Lower leg skin (tissue), 4 donors: ENCODE measurements around the gene CCDC102A. TPM values are rescaled to one million over a fixed set of nuclear protein-coding genes. Genes with fewer than 3 reads are reported as not detected.

Experiments used
- DNase-seq, 2 donors: peaks; one replicate each; pipeline ENCODE4 v3.0.0-alpha.2; 2019; ENCODE audit warnings: low spot score in 2 of 2
- H3K4me3 ChIP-seq: fragments of 200-600 bp; sonication (generic); 2 replicates; pipeline ENCODE4 v1.5.1; 2017; ENCODE audit warnings: mild to moderate bottlenecking, low read depth; ENCODE audit not compliant: poor library complexity, severe bottlenecking
- POLR2A ChIP-seq, 2 donors: fragments of 450-650 bp; IDR thresholded peaks; one replicate each; pipeline ENCODE4 v1.6.1; 2016 to 2017; ENCODE audit warnings: antibody characterized with exemption in 2 of 2, mild to moderate bottlenecking in 1 of 2, moderate library complexity in 1 of 2
- WGBS, 2 donors: methylation state at CpG; one replicate each; pipeline ENCODE4 v1.1.5; 2018; 5-methylcytosine and 5-hydroxymethylcytosine counted together
- intact Hi-C: fragments of 100-400 bp; cut with DNase I; formaldehyde crosslinking; loops from one replicate; pipeline ENCODE4 v1.15.0; 2023; ENCODE audit warnings: low total_unique reads
- total RNA-seq, 4 donors: library from RNA; depleted of rRNA; stranded (reverse); fragments of >200 nt; gene quantifications; one replicate each; pipeline ENCODE4 v1.1.0, GENCODE V29; 2016
- TF ChIP-seq, protein P1 (sequence below), 3 donors: fragments of 450-650 bp; IDR thresholded peaks; one replicate each; pipeline ENCODE4 v1.5.1; 2016; ENCODE audit warnings: antibody characterized with exemption in 3 of 3, mild to moderate bottlenecking in 3 of 3, moderate library complexity in 2 of 3

CCDC102A gene
- total RNA-seq, 4 donors from 2014 or later, result 13.7 to 18.9 (median 16.4) TPM

GRCh38 chr16:57568173-57568678 lies 31.9 kb upstream of the CCDC102A start:
- TF ChIP-seq POLR2A (IDR thresholded peaks at IDR 0.05), result no peak
- no peak overlapping the region for H3K4me3 ChIP-seq
- no peak for DNase-seq
- intact Hi-C loops, result no loop called here
- WGBS, 2 donors, result 92 to 95% methylated on average over 5 of the region's 5 CpGs

DNA sequence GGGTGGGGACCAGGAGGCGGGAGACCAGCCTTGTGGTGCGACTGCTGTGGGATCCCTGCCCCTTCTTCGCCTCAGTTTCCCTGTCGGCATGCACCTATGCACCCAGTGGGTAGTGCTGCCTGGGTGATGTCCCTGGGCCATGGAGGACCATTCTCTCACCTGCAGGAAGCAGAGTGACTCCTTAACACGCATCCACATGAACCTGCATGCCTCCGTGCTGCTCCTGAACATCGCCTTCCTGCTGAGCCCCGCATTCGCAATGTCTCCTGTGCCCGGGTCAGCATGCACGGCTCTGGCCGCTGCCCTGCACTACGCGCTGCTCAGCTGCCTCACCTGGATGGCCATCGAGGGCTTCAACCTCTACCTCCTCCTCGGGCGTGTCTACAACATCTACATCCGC lies 31.3 kb upstream of the CCDC102A start:
- intact Hi-C loops, result no loop called here
- no peak for DNase-seq
- H3K4me3 ChIP-seq, result no peak overlapping the region
- WGBS, 2 donors, result 91% methylated on average over 18 of the region's 18 CpGs
- TF ChIP-seq, protein P1, sequence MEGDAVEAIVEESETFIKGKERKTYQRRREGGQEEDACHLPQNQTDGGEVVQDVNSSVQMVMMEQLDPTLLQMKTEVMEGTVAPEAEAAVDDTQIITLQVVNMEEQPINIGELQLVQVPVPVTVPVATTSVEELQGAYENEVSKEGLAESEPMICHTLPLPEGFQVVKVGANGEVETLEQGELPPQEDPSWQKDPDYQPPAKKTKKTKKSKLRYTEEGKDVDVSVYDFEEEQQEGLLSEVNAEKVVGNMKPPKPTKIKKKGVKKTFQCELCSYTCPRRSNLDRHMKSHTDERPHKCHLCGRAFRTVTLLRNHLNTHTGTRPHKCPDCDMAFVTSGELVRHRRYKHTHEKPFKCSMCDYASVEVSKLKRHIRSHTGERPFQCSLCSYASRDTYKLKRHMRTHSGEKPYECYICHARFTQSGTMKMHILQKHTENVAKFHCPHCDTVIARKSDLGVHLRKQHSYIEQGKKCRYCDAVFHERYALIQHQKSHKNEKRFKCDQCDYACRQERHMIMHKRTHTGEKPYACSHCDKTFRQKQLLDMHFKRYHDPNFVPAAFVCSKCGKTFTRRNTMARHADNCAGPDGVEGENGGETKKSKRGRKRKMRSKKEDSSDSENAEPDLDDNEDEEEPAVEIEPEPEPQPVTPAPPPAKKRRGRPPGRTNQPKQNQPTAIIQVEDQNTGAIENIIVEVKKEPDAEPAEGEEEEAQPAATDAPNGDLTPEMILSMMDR (IDR thresholded peaks at IDR 0.05), result no peak
- no peak for TF ChIP-seq POLR2A (IDR thresholded peaks at IDR 0.05)

DNA sequence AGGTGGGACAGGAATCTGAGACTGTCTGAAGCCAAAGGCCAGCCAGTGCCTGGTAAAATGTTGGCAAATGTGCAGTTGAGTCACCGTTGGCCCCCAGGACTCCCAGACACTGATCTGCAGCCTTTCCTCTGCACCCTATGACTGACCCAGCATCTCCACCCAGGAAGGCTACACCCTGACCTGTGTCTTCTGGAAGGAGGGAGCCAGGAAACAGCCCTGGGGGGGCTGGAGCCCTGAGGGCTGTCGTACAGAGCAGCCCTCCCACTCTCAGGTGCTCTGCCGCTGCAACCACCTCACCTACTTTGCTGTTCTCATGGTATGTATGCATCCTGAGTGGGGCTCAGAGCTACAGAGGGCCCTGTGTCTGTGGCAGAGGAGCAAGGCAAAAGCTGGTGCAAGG lies 30.1 kb upstream of the CCDC102A start:
- WGBS, 2 donors, result 87 to 93% methylated on average over 3 of the region's 3 CpGs
- H3K4me3 ChIP-seq, result no peak overlapping the region
- intact Hi-C loops, result no loop called here
- no peak for TF ChIP-seq POLR2A (IDR thresholded peaks at IDR 0.05)
- TF ChIP-seq, protein P1 (IDR thresholded peaks at IDR 0.05), result no peak
- no peak for DNase-seq

GRCh38 chr16:57565461-57565860 lies 29.1 kb upstream of the CCDC102A start:
- intact Hi-C loops, result no loop called here
- TF ChIP-seq, protein P1 (IDR thresholded peaks at IDR 0.05), result no peak
- no peak for TF ChIP-seq POLR2A (IDR thresholded peaks at IDR 0.05)
- H3K4me3 ChIP-seq, result no peak overlapping the region
- no peak for DNase-seq
- WGBS, 2 donors, result 82 to 84% methylated on average over 3 of the region's 3 CpGs

GRCh38 chr16:57564571-57565270 lies 28.4 kb upstream of the CCDC102A start:
- no peak for DNase-seq
- WGBS, 2 donors, result 53 to 60% methylated on average over 10 of the region's 10 CpGs
- TF ChIP-seq, protein P1 (IDR thresholded peaks at IDR 0.05), result no peak
- TF ChIP-seq POLR2A (IDR thresholded peaks at IDR 0.05), result no peak
- H3K4me3 ChIP-seq, result no peak overlapping the region
- intact Hi-C loops, result no loop called here

GRCh38 chr16:57563761-57564160 lies 27.4 kb upstream of the CCDC102A start:
- no peak for DNase-seq
- no peak for TF ChIP-seq POLR2A (IDR thresholded peaks at IDR 0.05)
- TF ChIP-seq, protein P1 (IDR thresholded peaks at IDR 0.05), result no peak
- 83 to 88% methylated on average over 12 of the region's 12 CpGs for WGBS, 2 donors
- no peak overlapping the region for H3K4me3 ChIP-seq
- intact Hi-C loops, result no loop called here
